ENCODE measurements around the gene AR. TPM values are rescaled to one million over a fixed set of nuclear protein-coding genes. Genes with fewer than 3 reads are reported as not detected.

Gene AR
- total RNA-seq, 4 donors from 2014 or later, result 4.3 to 10.4 (median 9.3) TPM

DNA sequence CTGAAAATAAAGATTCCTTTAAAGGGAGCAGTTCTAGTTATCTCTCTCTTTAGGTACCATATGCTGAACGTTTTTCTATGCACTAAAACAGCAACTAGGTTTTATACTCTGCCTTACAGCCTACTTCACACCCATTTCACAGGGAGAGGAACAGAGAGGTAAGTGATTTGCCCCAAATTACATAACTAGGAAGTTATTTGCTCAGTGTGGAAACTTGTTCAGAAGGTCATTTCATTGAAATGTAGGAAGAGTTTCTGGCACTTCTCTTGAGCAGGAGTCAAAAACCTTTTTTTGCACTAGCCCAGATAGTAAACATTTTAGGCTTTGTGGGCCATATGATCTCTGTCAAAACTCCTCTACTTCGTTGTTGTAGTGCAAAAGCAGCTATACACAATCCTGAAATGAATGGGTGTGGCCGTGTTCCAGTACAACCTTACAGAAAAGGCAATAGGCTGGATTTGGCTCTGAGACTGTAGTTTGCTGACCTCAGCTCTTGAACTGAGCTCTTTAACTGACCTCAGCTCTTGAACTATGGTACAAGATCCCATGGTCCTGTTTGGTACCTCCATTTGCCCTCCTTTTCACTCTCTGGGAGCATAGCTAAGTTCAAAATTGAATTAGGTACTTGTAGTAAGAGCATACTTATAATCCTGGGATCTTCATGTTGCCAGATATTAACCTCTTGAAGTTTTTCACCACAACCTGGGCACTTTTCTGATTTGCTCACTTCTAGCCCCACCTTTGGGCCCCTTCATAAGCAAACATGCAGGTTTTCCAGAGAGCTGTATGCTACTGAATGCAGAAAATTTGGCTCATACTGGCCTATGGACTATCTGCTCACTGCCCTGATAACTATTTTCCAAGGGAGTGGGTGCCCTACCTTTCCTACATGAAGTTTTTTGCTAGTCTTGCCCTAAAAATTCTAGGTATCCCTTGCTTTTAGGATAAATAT lies 53.3 kb downstream of the AR start:
- intact Hi-C loops (cut with DNase I; ENCODE audit: low total_unique reads), result no loop called here

DNA sequence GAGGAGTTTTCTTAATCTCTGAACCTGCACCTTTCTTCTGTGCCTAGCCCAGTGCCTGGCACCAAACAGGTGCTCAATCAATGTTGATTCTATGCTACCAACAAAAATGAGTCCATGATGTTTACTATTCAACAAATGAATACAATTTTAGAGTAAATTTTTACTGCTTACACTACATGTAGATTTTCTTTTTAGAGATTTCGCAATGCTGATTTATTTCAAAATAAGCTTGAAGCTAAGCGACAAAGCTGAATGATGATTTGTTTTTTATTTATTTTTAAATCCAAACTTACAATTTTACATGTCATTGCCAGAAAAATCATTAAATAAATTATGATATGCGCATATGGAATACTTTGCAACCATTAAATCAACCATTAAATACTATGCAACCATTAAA lies 55.7 kb downstream of the AR start:
- DNase-seq (ENCODE audit: low spot score in 2 of 2), result no peak
- H3K4me3 ChIP-seq (ENCODE audit: low read depth, poor library complexity, severe bottlenecking), result no peak overlapping the region
- no peak for TF ChIP-seq POLR2A (IDR thresholded peaks at IDR 0.05)
- TF ChIP-seq, protein P1, sequence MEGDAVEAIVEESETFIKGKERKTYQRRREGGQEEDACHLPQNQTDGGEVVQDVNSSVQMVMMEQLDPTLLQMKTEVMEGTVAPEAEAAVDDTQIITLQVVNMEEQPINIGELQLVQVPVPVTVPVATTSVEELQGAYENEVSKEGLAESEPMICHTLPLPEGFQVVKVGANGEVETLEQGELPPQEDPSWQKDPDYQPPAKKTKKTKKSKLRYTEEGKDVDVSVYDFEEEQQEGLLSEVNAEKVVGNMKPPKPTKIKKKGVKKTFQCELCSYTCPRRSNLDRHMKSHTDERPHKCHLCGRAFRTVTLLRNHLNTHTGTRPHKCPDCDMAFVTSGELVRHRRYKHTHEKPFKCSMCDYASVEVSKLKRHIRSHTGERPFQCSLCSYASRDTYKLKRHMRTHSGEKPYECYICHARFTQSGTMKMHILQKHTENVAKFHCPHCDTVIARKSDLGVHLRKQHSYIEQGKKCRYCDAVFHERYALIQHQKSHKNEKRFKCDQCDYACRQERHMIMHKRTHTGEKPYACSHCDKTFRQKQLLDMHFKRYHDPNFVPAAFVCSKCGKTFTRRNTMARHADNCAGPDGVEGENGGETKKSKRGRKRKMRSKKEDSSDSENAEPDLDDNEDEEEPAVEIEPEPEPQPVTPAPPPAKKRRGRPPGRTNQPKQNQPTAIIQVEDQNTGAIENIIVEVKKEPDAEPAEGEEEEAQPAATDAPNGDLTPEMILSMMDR (IDR thresholded peaks at IDR 0.05), result no peak
- intact Hi-C loops (cut with DNase I; ENCODE audit: low total_unique reads), result no loop called here
- WGBS, 2 donors, result 73 to 89% methylated on average over 3 of the region's 3 CpGs

More for the DNA sequence above, 53.3 kb downstream of the AR start:
- TF ChIP-seq POLR2A (IDR thresholded peaks at IDR 0.05), result no peak
- TF ChIP-seq, protein P1 (IDR thresholded peaks at IDR 0.05), result no peak
- H3K4me3 ChIP-seq (ENCODE audit: low read depth, poor library complexity, severe bottlenecking), result no peak overlapping the region
- WGBS, 2 donors, result 35 to 49% methylated on average over 3 of the region's 3 CpGs
- DNase-seq (ENCODE audit: low spot score in 2 of 2), result no peak

DNA sequence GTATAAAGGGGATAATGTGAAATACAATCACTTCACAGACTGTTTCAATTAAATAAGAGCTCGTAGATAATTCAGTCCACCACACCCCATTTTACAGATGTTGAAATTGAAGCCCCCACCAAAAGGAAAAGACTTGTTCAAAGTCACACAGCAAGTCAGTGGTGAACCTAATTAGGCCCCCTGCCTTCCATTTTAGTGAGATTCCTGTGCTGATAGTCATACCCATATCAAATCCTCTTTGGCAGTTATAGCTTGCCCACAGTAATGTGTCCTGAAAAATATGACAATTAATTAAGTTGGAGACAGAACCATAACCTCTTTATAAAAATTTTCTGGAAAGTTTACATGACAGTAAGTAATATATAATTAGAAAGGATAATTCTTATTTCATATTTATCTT lies 58.0 kb downstream of the AR start:
- no peak for DNase-seq (ENCODE audit: low spot score in 2 of 2)
- TF ChIP-seq, protein P1 (IDR thresholded peaks at IDR 0.05), result no peak
- TF ChIP-seq POLR2A (IDR thresholded peaks at IDR 0.05), result no peak
- intact Hi-C loops (cut with DNase I; ENCODE audit: low total_unique reads), result no loop called here
- 52 to 54% methylated on average over 1 of the region's 1 CpG for WGBS, 2 donors
- no peak overlapping the region for H3K4me3 ChIP-seq (ENCODE audit: low read depth, poor library complexity, severe bottlenecking)

DNA sequence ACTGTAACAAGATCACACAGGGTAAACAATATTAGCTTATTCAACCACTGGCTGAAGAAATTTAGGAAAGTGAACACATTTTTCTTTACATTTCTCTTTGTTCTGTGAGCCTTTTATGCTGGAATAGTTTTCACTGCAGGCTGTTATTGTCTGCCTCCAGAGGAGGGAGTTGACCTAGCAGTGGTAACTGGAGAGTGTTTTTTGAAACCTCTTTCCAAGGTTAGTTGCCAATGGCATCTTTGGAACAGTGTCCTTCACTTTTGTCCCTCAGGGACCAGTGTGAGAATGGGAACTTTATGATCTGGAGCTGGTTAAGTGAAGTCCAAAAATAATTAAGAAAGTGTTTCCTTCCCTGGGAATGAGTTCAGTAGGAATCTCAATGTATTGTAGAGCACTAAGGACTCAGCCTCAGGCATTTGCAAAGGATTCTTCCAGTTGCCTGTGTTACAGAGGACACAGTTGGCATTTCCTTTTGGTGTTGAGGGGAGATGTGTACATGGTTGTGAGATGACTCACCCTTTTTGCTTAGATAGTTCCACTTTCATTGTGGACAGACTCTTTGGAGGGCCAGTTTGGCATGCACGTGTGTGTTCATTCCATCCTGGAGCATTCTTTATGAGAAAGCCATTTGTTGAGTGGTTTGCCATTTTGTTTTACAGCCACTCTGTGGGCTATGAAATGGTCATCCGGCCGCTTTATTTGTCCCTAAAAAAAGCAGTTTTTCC lies 61.3 kb downstream of the AR start:
- TF ChIP-seq POLR2A (IDR thresholded peaks at IDR 0.05), result no peak
- TF ChIP-seq, protein P1 (IDR thresholded peaks at IDR 0.05), result no peak
- H3K4me3 ChIP-seq (ENCODE audit: low read depth, poor library complexity, severe bottlenecking), result no peak overlapping the region
- intact Hi-C loops (cut with DNase I; ENCODE audit: low total_unique reads), result no loop called here
- 60 to 61% methylated on average over 3 of the region's 3 CpGs for WGBS, 2 donors
- DNase-seq (ENCODE audit: low spot score in 2 of 2), result no peak

DNA sequence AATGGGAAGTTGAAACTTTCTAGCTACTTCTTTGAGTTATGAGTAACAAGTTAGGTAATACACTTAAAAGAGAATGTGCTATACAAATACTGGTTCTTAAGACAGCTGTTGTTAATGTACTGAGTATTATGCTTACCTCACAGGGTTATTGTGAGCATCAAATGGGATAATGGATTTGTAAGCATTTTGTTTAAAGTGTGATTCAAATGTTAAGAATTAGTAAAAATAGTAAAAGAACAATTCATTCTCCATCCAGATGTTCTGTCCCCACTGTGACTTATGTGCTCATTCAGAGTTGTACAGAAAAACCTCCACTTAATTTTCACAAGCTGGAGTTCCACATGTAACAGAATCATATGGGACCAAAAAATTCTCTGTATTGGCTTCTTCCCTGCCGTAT lies 63.6 kb downstream of the AR start:
- no peak for TF ChIP-seq POLR2A (IDR thresholded peaks at IDR 0.05)
- TF ChIP-seq, protein P1 (IDR thresholded peaks at IDR 0.05), result no peak
- 76 to 78% methylated on average over 1 of the region's 1 CpG for WGBS, 2 donors
- H3K4me3 ChIP-seq (ENCODE audit: low read depth, poor library complexity, severe bottlenecking), result no peak overlapping the region
- no peak for DNase-seq (ENCODE audit: low spot score in 2 of 2)
- intact Hi-C loops (cut with DNase I; ENCODE audit: low total_unique reads), result no loop called here
